ENCODE data around the gene IQCE. TPM values are rescaled to one million over a fixed set of nuclear protein-coding genes. Genes with fewer than 3 reads are reported as not detected.

IQCE gene
- total RNA-seq, 2 donors from 2014 or later, result 6.6 to 9.1 TPM

GRCh38 chr7:2566890-2567678, 8.3 kb downstream of the IQCE start:
- H3K9me3 ChIP-seq, result no peaks in the 10 kb centered on the region
- no peak overlapping the region for H3K27ac ChIP-seq
- peaks cover under 1% of the 10 kb centered on the region for H3K36me3 ChIP-seq
- no peak for DNase-seq (ENCODE audit: low spot score)
- peak in 1 of 2 donors; percentile 14 for TF ChIP-seq CTCF (IDR thresholded peaks at IDR 0.05)
- H3K4me3 ChIP-seq, result peak overlapping the region in 1 of 2 donors; percentile 19
- no peaks in the 10 kb centered on the region for H3K27me3 ChIP-seq
- H3K4me1 ChIP-seq, result peaks cover 0 to 14% of the 10 kb centered on the region in 2 donors

GRCh38 chr7:2567679-2568278, 9.0 kb downstream of the IQCE start:
- TF ChIP-seq CTCF (IDR thresholded peaks at IDR 0.05), result peak in 1 of 2 donors; percentile 65
- H3K4me1 ChIP-seq, result peaks cover 0 to 14% of the 10 kb centered on the region in 2 donors
- H3K36me3 ChIP-seq, result peaks cover 8% of the 10 kb centered on the region
- H3K9me3 ChIP-seq, result no peaks in the 10 kb centered on the region
- DNase-seq (ENCODE audit: low spot score), result no peak
- H3K27me3 ChIP-seq, result no peaks in the 10 kb centered on the region
- H3K4me3 ChIP-seq, result no peak overlapping the region
- H3K27ac ChIP-seq, result no peak overlapping the region

GRCh38 chr7:2568521-2569223, 9.9 kb downstream of the IQCE start:
- Histone ChIP-seq H3K27ac (no peak overlapping the region), H3K9me3 (no peaks in the 10 kb centered on the region), H3K4me1 (peaks cover 0 to 14% of the 10 kb centered on the region in 2 donors), H3K36me3 (peaks cover 15% of the 10 kb centered on the region), H3K27me3 (no peaks in the 10 kb centered on the region), H3K4me3 (no peak overlapping the region)
- DNase-seq (ENCODE audit: low spot score), result no peak
- no peak for TF ChIP-seq CTCF (IDR thresholded peaks at IDR 0.05)

GRCh38 chr7:2569421-2569820, 10.6 kb downstream of the IQCE start:
- TF ChIP-seq CTCF (IDR thresholded peaks at IDR 0.05), result no peak
- peaks cover 0 to 14% of the 10 kb centered on the region in 2 donors for H3K4me1 ChIP-seq
- no peak for DNase-seq (ENCODE audit: low spot score)
- H3K36me3 ChIP-seq, result peaks cover 23% of the 10 kb centered on the region
- no peak overlapping the region for H3K4me3 ChIP-seq
- H3K9me3 ChIP-seq, result no peaks in the 10 kb centered on the region
- H3K27ac ChIP-seq, result no peak overlapping the region
- no peaks in the 10 kb centered on the region for H3K27me3 ChIP-seq

GRCh38 chr7:2570021-2570420, 11.2 kb downstream of the IQCE start:
- no peaks in the 10 kb centered on the region for H3K9me3 ChIP-seq
- peaks cover 24% of the 10 kb centered on the region for H3K36me3 ChIP-seq
- H3K27ac ChIP-seq, result no peak overlapping the region
- no peaks in the 10 kb centered on the region for H3K27me3 ChIP-seq
- DNase-seq (ENCODE audit: low spot score), result no peak
- TF ChIP-seq CTCF (IDR thresholded peaks at IDR 0.05), result no peak
- H3K4me1 ChIP-seq, result peaks cover 0 to 14% of the 10 kb centered on the region in 2 donors
- no peak overlapping the region for H3K4me3 ChIP-seq

Data from right atrium auricular region (tissue), 2 donors.